ENCODE data around the gene ZYX. TPM values are rescaled to one million over a fixed set of nuclear protein-coding genes. Genes with fewer than 3 reads are reported as not detected.

ZYX gene
- total and polyA plus RNA-seq, 2 of the 13 experiments (the other 11 are each of a cell fraction or from before 2014, with no cell fraction given): 9.9 to 13.7 TPM

GRCh38 chr7:143395187-143396149 lies 14.3 kb downstream of the ZYX start (continued):
- peak; percentile 19; the same call in 1 of the 2 replicates for TF ChIP-seq ZHX2 (IDR thresholded peaks at IDR 0.05; ENCODE audit: low read depth)
- no peak for TF ChIP-seq ZHX2 (CRISPR knock-in tag; IDR thresholded peaks at IDR 0.05; ENCODE audit: borderline replicate concordance)
- TF ChIP-seq ZNF224 (CRISPR knock-in tag; IDR thresholded peaks at IDR 0.05): no peak
- peak; percentile 18 to 48; a peak in 2 of 4 replicates for TF ChIP-seq POLR2A (IDR thresholded peaks at IDR 0.05; ENCODE audit: insufficient read depth in 1 of 2, low read depth in 2 of 2, low read length in 2 of 2)
- no peak for TF ChIP-seq ATM (IDR thresholded peaks at IDR 0.05; ENCODE audit: borderline replicate concordance)
- no peak for TF ChIP-seq U2AF2 (IDR thresholded peaks at IDR 0.05; ENCODE audit: low read depth, low read length)
- no peak for TF ChIP-seq ZNF747 (CRISPR knock-in tag; IDR thresholded peaks at IDR 0.05; ENCODE audit: borderline replicate concordance)
- no peak for TF ChIP-seq ZNF207 (IDR thresholded peaks at IDR 0.05; ENCODE audit: borderline replicate concordance)
- no peak for TF ChIP-seq ZNF614 (CRISPR knock-in tag; IDR thresholded peaks at IDR 0.05; ENCODE audit: borderline replicate concordance)
- no peak for TF ChIP-seq AGO2 (optimal IDR thresholded peaks at IDR 0.05; ENCODE audit: low read depth, low read length)
- TF ChIP-seq ZNF350 (CRISPR knock-in tag; IDR thresholded peaks at IDR 0.05; ENCODE audit: borderline replicate concordance, low read depth): no peak; the same call in none of the 2 replicates
- TF ChIP-seq IKZF5 (CRISPR knock-in tag; IDR thresholded peaks at IDR 0.05): peak; percentile 83; the same call in 1 of the 2 replicates
- no peak for TF ChIP-seq ETV6 (CRISPR knock-in tag; conservative IDR thresholded peaks at IDR 0.05)
- TF ChIP-seq ZNF441 (CRISPR knock-in tag; IDR thresholded peaks at IDR 0.05; ENCODE audit: borderline replicate concordance): no peak
- TF ChIP-seq REXO4 (CRISPR knock-in tag; IDR thresholded peaks at IDR 0.05; ENCODE audit: borderline replicate concordance): no peak
- TF ChIP-seq MLLT10 (CRISPR knock-in tag; IDR thresholded peaks at IDR 0.05): no peak
- no peak for TF ChIP-seq ZNF562 (CRISPR knock-in tag; IDR thresholded peaks at IDR 0.05; ENCODE audit: borderline replicate concordance)
- TF ChIP-seq ZHX1 (CRISPR knock-in tag; IDR thresholded peaks at IDR 0.05; ENCODE audit: low read depth): 0 out of 2 replicates have a peak, but pooled peaks have one; percentile 3
- TF ChIP-seq GFI1 (CRISPR knock-in tag; IDR thresholded peaks at IDR 0.05; ENCODE audit: borderline replicate concordance): peak; percentile 79

Measured in HepG2 (cell line).